Liver (tissue), 9 donors: ENCODE measurements around the gene CBX4. TPM values are rescaled to one million over a fixed set of nuclear protein-coding genes. Genes with fewer than 3 reads are reported as not detected.

Experiments
- DNase-seq: peaks from one replicate; pipeline ENCODE4 v3.0.0-alpha.2; 2017; ENCODE audit warnings: low spot score
- H3K27ac ChIP-seq, 2 donors: one replicate each; pipeline ENCODE4 v1.7.0; 2013; ENCODE audit warnings: inconsistent platforms in 2 of 2, low read length in 2 of 2, control low read depth in 1 of 2, low read depth in 1 of 2, mild to moderate bottlenecking in 1 of 2
- H3K27me3 ChIP-seq, 4 donors: one replicate each; pipeline versions ENCODE4 v1.6.1 to v1.7.0; 2013; ENCODE audit warnings: low read length in 3 of 4, inconsistent platforms in 1 of 4, mild to moderate bottlenecking in 1 of 4, moderate library complexity in 1 of 4; ENCODE audit not compliant: control insufficient read depth in 4 of 4, insufficient read depth in 4 of 4
- H3K36me3 ChIP-seq, 4 donors: one replicate each; pipeline versions ENCODE4 v1.6.1 to v1.7.0; 2013; ENCODE audit warnings: low read length in 3 of 4, mild to moderate bottlenecking in 3 of 4, low read depth in 1 of 4, moderate library complexity in 1 of 4; ENCODE audit not compliant: control insufficient read depth in 4 of 4, insufficient read depth in 3 of 4
- H3K4me1 ChIP-seq, 4 donors: one replicate each; pipeline versions ENCODE4 v1.6.1 to v1.7.0; 2013; ENCODE audit warnings: low read length in 3 of 4, mild to moderate bottlenecking in 3 of 4, moderate library complexity in 1 of 4; ENCODE audit not compliant: control insufficient read depth in 4 of 4, insufficient read depth in 4 of 4
- H3K4me3 ChIP-seq, 3 donors: one replicate each; pipeline versions ENCODE4 v1.6.1 to v1.7.0; 2013; ENCODE audit warnings: low read length in 3 of 3, control low read depth in 1 of 3, low read depth in 1 of 3, mild to moderate bottlenecking in 1 of 3
- H3K9ac ChIP-seq, 2 donors: one replicate each; pipeline ENCODE4 v1.7.0; 2013; ENCODE audit warnings: low read length in 2 of 2, mild to moderate bottlenecking in 2 of 2, moderate library complexity in 2 of 2, control low read depth in 1 of 2, low read depth in 1 of 2
- H3K9me3 ChIP-seq, 4 donors: one replicate each; pipeline versions ENCODE4 v1.6.1 to v1.7.0; 2013; ENCODE audit warnings: low read length in 3 of 4; ENCODE audit not compliant: control insufficient read depth in 4 of 4
- ATF3 ChIP-seq: IDR thresholded peaks from 2 replicates; pipeline ENCODE4 v1.6.1; 2016; ENCODE audit warnings: antibody characterized with exemption
- CTCF ChIP-seq: fragments of 150-350 bp; IDR thresholded peaks from 2 replicates; pipeline ENCODE4 v1.5.1; 2017; ENCODE audit warnings: improper control_type of control experiment, low read depth, low read length; ENCODE audit not compliant: missing input control
- EGR1 ChIP-seq, 2 donors: IDR thresholded peaks; 2 replicates each; pipeline ENCODE4 v1.6.1; 2016 to 2018; ENCODE audit warnings: antibody characterized with exemption in 2 of 2, low read depth in 2 of 2
- FOXA1 ChIP-seq: IDR thresholded peaks from 2 replicates; pipeline ENCODE4 v1.6.1; 2016; ENCODE audit warnings: antibody characterized with exemption
- FOXA2 ChIP-seq: IDR thresholded peaks from 2 replicates; pipeline ENCODE4 v1.6.1; 2016; ENCODE audit warnings: antibody characterized with exemption
- GABPA ChIP-seq, 2 donors: IDR thresholded peaks in 1 of 2; conservative IDR thresholded peaks in 1 of 2; 2 replicates each; pipeline ENCODE4 v1.6.1; 2016; ENCODE audit warnings: antibody characterized with exemption in 2 of 2, mild to moderate bottlenecking in 1 of 2, moderate library complexity in 1 of 2
- HNF4A ChIP-seq, 2 donors: conservative IDR thresholded peaks; 2 replicates each; pipeline ENCODE4 v1.6.1; 2016; ENCODE audit warnings: antibody characterized with exemption in 2 of 2, mild to moderate bottlenecking in 2 of 2
- HNF4G ChIP-seq: IDR thresholded peaks from 2 replicates; pipeline ENCODE4 v1.6.1; 2016; ENCODE audit warnings: antibody characterized with exemption
- JUND ChIP-seq, 2 donors: IDR thresholded peaks; 2 replicates each; pipeline ENCODE4 v1.6.1; 2016; ENCODE audit warnings: antibody characterized with exemption in 2 of 2
- MAX ChIP-seq: IDR thresholded peaks from 2 replicates; pipeline ENCODE4 v1.6.1; 2016; ENCODE audit warnings: antibody characterized with exemption
- NR2F2 ChIP-seq: IDR thresholded peaks from 2 replicates; pipeline ENCODE4 v1.6.1; 2016; ENCODE audit warnings: antibody characterized with exemption
- RAD21 ChIP-seq, 2 donors: IDR thresholded peaks; 2 replicates each; pipeline ENCODE4 v1.6.1; 2016; ENCODE audit warnings: antibody characterized with exemption in 2 of 2, mild to moderate bottlenecking in 2 of 2
- REST ChIP-seq: IDR thresholded peaks from 2 replicates; pipeline ENCODE4 v1.6.1; 2016; ENCODE audit warnings: antibody characterized with exemption, mild to moderate bottlenecking
- RXRA ChIP-seq, 2 donors: IDR thresholded peaks; 2 replicates each; pipeline ENCODE4 v1.6.1; 2017 to 2018; ENCODE audit warnings: antibody characterized with exemption in 2 of 2, mild to moderate bottlenecking in 1 of 2
- SP1 ChIP-seq: IDR thresholded peaks from 2 replicates; pipeline ENCODE4 v1.6.1; 2018; ENCODE audit warnings: antibody characterized with exemption, mild to moderate bottlenecking
- TAF1 ChIP-seq: conservative IDR thresholded peaks from 2 replicates; pipeline ENCODE4 v1.6.1; 2016; ENCODE audit warnings: antibody characterized with exemption, mild to moderate bottlenecking
- YY1 ChIP-seq: IDR thresholded peaks from 2 replicates; pipeline ENCODE4 v1.6.1; 2016; ENCODE audit warnings: antibody characterized with exemption, mild to moderate bottlenecking
- ZBTB33 ChIP-seq: IDR thresholded peaks from 2 replicates; pipeline ENCODE4 v1.6.1; 2016; ENCODE audit warnings: antibody characterized with exemption
- WGBS: extraction: QIAGEN DNeasy Blood & Tissue Kit; methylation state at CpG from one replicate; pipeline ENCODE4 v1.1.7; 2013; 5-methylcytosine and 5-hydroxymethylcytosine counted together
- polyA plus RNA-seq, 2 donors: library from polyadenylated mRNA; stranded (reverse) in 1 of 2; unstranded in 1 of 2; fragments of 200-250 nt in 1 of 2; fragments of >200 nt in 1 of 2; fragmentation: Nextera tagmentation in 1 of 2; extraction: Ambion mirVana in 1 of 2; gene quantifications; one replicate each; pipeline versions ENCODE4 v1.2.1 to v1.2.3, GENCODE V29; 2013 to 2015
- total RNA-seq, 2 donors: library from RNA; depleted of rRNA; stranded (reverse); fragments of >200 nt; gene quantifications; one replicate each; pipeline ENCODE4 v1.2.3, GENCODE V29; 2014
- donor health status: healthy.
- donor health status: healthy.
- donor health status: healthy.
- donor health status: healthy.
- donor health status: healthy.

Gene CBX4
- total and polyA plus RNA-seq, 4 donors = 4.8 to 8.9 (median 6.3) TPM

GRCh38 chr17:79792341-79792871 lies 46.8 kb downstream of the CBX4 start:
- Histone ChIP-seq H3K4me1 (peaks cover 6 to 19% (median 14%) of the 10 kb centered on the region in 4 donors), H3K36me3 (peaks cover 0 to 6% (median 0%) of the 10 kb centered on the region in 4 donors), H3K27me3 (peaks cover 0 to 15% (median 7%) of the 10 kb centered on the region in 4 donors), H3K9me3 (no peaks in the 10 kb centered on the region), H3K9ac (no peak overlapping the region), H3K4me3 (no peak overlapping the region), H3K27ac (no peak overlapping the region)
- 20% methylated on average over 22 of the region's 22 CpGs for WGBS
- DNase-seq = no peak
- TF ChIP-seq NR2F2 = no peak
- TF ChIP-seq CTCF = no peak
- TF ChIP-seq JUND (IDR thresholded peaks at IDR 0.05) = no peak
- no peak for TF ChIP-seq GABPA (IDR thresholded peaks at IDR 0.05 in 1 of 2, conservative IDR thresholded peaks at IDR 0.05 in 1 of 2)
- no peak for TF ChIP-seq HNF4A (conservative IDR thresholded peaks at IDR 0.05)
- no peak for TF ChIP-seq MAX
- TF ChIP-seq FOXA2 = no peak
- TF ChIP-seq ZBTB33 = no peak
- TF ChIP-seq EGR1 (IDR thresholded peaks at IDR 0.05; ENCODE audit: low read depth in 2 of 2) = no peak
- TF ChIP-seq FOXA1 = no peak
- TF ChIP-seq SP1 = no peak
- no peak for TF ChIP-seq HNF4G
- no peak for TF ChIP-seq REST
- no peak for TF ChIP-seq RAD21 (IDR thresholded peaks at IDR 0.05)
- no peak for TF ChIP-seq TAF1
- no peak for TF ChIP-seq ATF3
- no peak for TF ChIP-seq RXRA (IDR thresholded peaks at IDR 0.05)
- TF ChIP-seq YY1 = no peak
